Parathyroid adenoma (tissue), 2 donors: ENCODE measurements around the gene CBLN1.

Experiments
- H2AFZ ChIP-seq: fragments of 300-600 bp; sonication (generic); one replicate; pipeline ENCODE4 v1.7.0; 2017; ENCODE audit warnings: antibody characterized with exemption, mild to moderate bottlenecking
- H3K27ac ChIP-seq: fragments of 300-600 bp; sonication (generic); one replicate; pipeline ENCODE4 v1.7.0; 2017
- H3K27me3 ChIP-seq: fragments of 300-600 bp; sonication (generic); one replicate; pipeline ENCODE4 v1.7.0; 2017; ENCODE audit warnings: low read length; ENCODE audit not compliant: control insufficient read depth, insufficient read depth
- H3K36me3 ChIP-seq: fragments of 300-600 bp; sonication (generic); one replicate; pipeline ENCODE4 v1.7.0; 2017; ENCODE audit warnings: low read length; ENCODE audit not compliant: control insufficient read depth, insufficient read depth
- H3K4me1 ChIP-seq: fragments of 300-600 bp; sonication (generic); one replicate; pipeline ENCODE4 v1.7.0; 2017; ENCODE audit warnings: control low read depth
- H3K4me2 ChIP-seq: fragments of 300-600 bp; sonication (generic); one replicate; pipeline ENCODE4 v1.7.0; 2017; ENCODE audit warnings: low read length
- H3K4me3 ChIP-seq: fragments of 300-600 bp; sonication (generic); one replicate; pipeline ENCODE4 v1.7.0; 2017; ENCODE audit warnings: low read depth, low read length
- H3K79me2 ChIP-seq: fragments of 300-600 bp; sonication (generic); one replicate; pipeline ENCODE4 v1.7.0; 2017; ENCODE audit warnings: control low read depth
- H3K9ac ChIP-seq: fragments of 300-600 bp; sonication (generic); one replicate; pipeline ENCODE4 v1.7.0; 2017; ENCODE audit warnings: mild to moderate bottlenecking
- H3K9me3 ChIP-seq: fragments of 300-600 bp; sonication (generic); one replicate; pipeline ENCODE4 v1.7.0; 2017; ENCODE audit warnings: low read length; ENCODE audit not compliant: control insufficient read depth
- CTCF ChIP-seq: fragments of 300-600 bp; sonication (generic); IDR thresholded peaks from one replicate; pipeline ENCODE4 v1.7.0; 2017; ENCODE audit warnings: antibody characterized with exemption, mild to moderate bottlenecking
- donor health status: primary hyperparathyroidism.

Gene CBLN1

GRCh38 chr16:49278944-49279725 is 2.5 kb downstream of the CBLN1 start:
- H3K9me3 ChIP-seq, result no peaks in the 10 kb centered on the region
- no peak overlapping the region for H3K9ac ChIP-seq
- H3K4me2 ChIP-seq, result no peak overlapping the region
- no peak overlapping the region for H2AFZ ChIP-seq
- TF ChIP-seq CTCF, result no peak
- H3K4me3 ChIP-seq, result no peak overlapping the region
- H3K36me3 ChIP-seq, result no peaks in the 10 kb centered on the region
- peaks cover 9% of the 10 kb centered on the region for H3K27me3 ChIP-seq
- H3K4me1 ChIP-seq, result peaks cover 8% of the 10 kb centered on the region
- no peaks in the 10 kb centered on the region for H3K79me2 ChIP-seq
- no peak overlapping the region for H3K27ac ChIP-seq

- TF ChIP-seq CTCF, result no peak
- Histone ChIP-seq H3K4me1 (peaks cover 8% of the 10 kb centered on the region), H3K4me2 (no peak overlapping the region), H3K27me3 (peaks cover 7% of the 10 kb centered on the region), H3K36me3 (no peaks in the 10 kb centered on the region), H3K4me3 (no peak overlapping the region), H3K27ac (no peak overlapping the region), H3K79me2 (no peaks in the 10 kb centered on the region), H3K9me3 (no peaks in the 10 kb centered on the region), H3K9ac (no peak overlapping the region), H2AFZ (no peak overlapping the region)
These were observed 3.1 kb downstream of the CBLN1 start for GRCh38 chr16:49278567-49278827.

- Histone ChIP-seq H3K36me3 (no peaks in the 10 kb centered on the region), H3K4me3 (no peak overlapping the region), H3K4me1 (peaks cover 8% of the 10 kb centered on the region), H2AFZ (no peak overlapping the region), H3K4me2 (no peak overlapping the region), H3K27me3 (peaks cover 4% of the 10 kb centered on the region), H3K9ac (no peak overlapping the region), H3K27ac (no peak overlapping the region), H3K79me2 (no peaks in the 10 kb centered on the region), H3K9me3 (no peaks in the 10 kb centered on the region)
- TF ChIP-seq CTCF, result no peak
These were observed 3.7 kb downstream of the CBLN1 start for GRCh38 chr16:49277766-49278566.

GRCh38 chr16:49277386-49277742 is 4.3 kb downstream of the CBLN1 start:
- no peak overlapping the region for H3K27ac ChIP-seq
- TF ChIP-seq CTCF, result no peak
- H3K27me3 ChIP-seq, result peaks cover 4% of the 10 kb centered on the region
- H3K9ac ChIP-seq, result no peak overlapping the region
- H3K79me2 ChIP-seq, result no peaks in the 10 kb centered on the region
- no peaks in the 10 kb centered on the region for H3K36me3 ChIP-seq
- no peak overlapping the region for H3K4me3 ChIP-seq
- peaks cover 3% of the 10 kb centered on the region for H3K4me1 ChIP-seq
- no peak overlapping the region for H3K4me2 ChIP-seq
- no peaks in the 10 kb centered on the region for H3K9me3 ChIP-seq
- no peak overlapping the region for H2AFZ ChIP-seq
